Endothelial cell (in vitro differentiated cells): ENCODE measurements around the gene FHOD3. TPM values are rescaled to one million over a fixed set of nuclear protein-coding genes. Genes with fewer than 3 reads are reported as not detected.

Experiments used
- DNase-seq: peaks from one replicate; pipeline ENCODE4 v3.0.0; 2021; ENCODE audit warnings: low spot score
- H3K27ac Mint-ChIP-seq: one replicate; pipeline ENCODE4 v1.8.0; 2021; ENCODE audit warnings: mixed read lengths, inconsistent platforms; ENCODE audit not compliant: unreplicated experiment
- H3K27me3 Mint-ChIP-seq: one replicate; pipeline ENCODE4 v1.8.0; 2021; ENCODE audit warnings: mild to moderate bottlenecking, moderate library complexity, mixed read lengths, inconsistent platforms; ENCODE audit not compliant: unreplicated experiment
- H3K36me3 Mint-ChIP-seq: one replicate; pipeline ENCODE4 v1.8.0; 2021; ENCODE audit warnings: mild to moderate bottlenecking, low read depth, mixed read lengths, inconsistent platforms; ENCODE audit not compliant: unreplicated experiment
- H3K4me1 Mint-ChIP-seq: one replicate; pipeline ENCODE4 v1.8.0; 2021; ENCODE audit warnings: mild to moderate bottlenecking, mixed read lengths, inconsistent platforms; ENCODE audit not compliant: unreplicated experiment
- H3K4me3 Mint-ChIP-seq: one replicate; pipeline ENCODE4 v1.8.0; 2021; ENCODE audit warnings: mild to moderate bottlenecking, mixed read lengths, inconsistent platforms; ENCODE audit not compliant: unreplicated experiment
- H3K9me3 Mint-ChIP-seq: one replicate; pipeline ENCODE4 v1.8.0; 2021; ENCODE audit warnings: mixed read lengths, inconsistent platforms; ENCODE audit not compliant: unreplicated experiment
- total RNA-seq: library from RNA; stranded (reverse); fragmentation: NEBNext Ultra II Directional; extraction: Animal tissue kit (Norgen Biotek cat#: 25700); gene quantifications from one replicate; pipeline ENCODE4 v1.2.1, GENCODE V29; 2021; ENCODE audit not compliant: unreplicated experiment
- TF ChIP-seq, protein P1 (sequence below): fragments of 200-600 bp; sonication (generic); IDR thresholded peaks from one replicate; pipeline ENCODE4 v1.5.0; 2021; ENCODE audit warnings: antibody characterized with exemption; ENCODE audit not compliant: unreplicated experiment

FHOD3 gene
- total RNA-seq, 1 donor from 2014 or later, result 0.67 TPM

DNA sequence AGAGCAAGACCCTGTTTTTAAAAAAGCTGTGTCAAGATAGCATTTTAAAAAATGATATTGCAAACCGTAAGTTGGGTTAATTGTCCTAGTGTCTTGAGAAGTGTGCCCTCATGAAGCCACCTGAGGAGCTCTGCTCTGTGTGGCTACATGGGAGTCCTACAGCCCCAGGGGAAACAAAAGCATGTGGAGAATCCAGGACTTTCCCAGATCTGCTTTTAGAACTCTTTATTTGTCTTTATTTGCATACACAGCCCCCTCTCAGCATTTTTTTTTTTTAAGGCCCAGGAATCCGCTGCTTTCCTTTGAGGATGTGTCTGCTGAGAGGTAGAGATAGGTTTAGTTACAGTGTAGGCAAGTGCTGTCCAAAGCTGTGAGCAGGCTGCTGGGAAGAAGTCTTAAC is 219.2 kb downstream of the FHOD3 start:
- no peak for DNase-seq
- Mint-ChIP-seq H3K4me3 (no peak overlapping the region), H3K27ac (no peak overlapping the region), H3K4me1 (no peaks in the 10 kb centered on the region), H3K27me3 (peaks cover 3% of the 10 kb centered on the region), H3K36me3 (no peaks in the 10 kb centered on the region), H3K9me3 (no peaks in the 10 kb centered on the region)
- TF ChIP-seq, protein P1, sequence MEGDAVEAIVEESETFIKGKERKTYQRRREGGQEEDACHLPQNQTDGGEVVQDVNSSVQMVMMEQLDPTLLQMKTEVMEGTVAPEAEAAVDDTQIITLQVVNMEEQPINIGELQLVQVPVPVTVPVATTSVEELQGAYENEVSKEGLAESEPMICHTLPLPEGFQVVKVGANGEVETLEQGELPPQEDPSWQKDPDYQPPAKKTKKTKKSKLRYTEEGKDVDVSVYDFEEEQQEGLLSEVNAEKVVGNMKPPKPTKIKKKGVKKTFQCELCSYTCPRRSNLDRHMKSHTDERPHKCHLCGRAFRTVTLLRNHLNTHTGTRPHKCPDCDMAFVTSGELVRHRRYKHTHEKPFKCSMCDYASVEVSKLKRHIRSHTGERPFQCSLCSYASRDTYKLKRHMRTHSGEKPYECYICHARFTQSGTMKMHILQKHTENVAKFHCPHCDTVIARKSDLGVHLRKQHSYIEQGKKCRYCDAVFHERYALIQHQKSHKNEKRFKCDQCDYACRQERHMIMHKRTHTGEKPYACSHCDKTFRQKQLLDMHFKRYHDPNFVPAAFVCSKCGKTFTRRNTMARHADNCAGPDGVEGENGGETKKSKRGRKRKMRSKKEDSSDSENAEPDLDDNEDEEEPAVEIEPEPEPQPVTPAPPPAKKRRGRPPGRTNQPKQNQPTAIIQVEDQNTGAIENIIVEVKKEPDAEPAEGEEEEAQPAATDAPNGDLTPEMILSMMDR, result no peak

DNA sequence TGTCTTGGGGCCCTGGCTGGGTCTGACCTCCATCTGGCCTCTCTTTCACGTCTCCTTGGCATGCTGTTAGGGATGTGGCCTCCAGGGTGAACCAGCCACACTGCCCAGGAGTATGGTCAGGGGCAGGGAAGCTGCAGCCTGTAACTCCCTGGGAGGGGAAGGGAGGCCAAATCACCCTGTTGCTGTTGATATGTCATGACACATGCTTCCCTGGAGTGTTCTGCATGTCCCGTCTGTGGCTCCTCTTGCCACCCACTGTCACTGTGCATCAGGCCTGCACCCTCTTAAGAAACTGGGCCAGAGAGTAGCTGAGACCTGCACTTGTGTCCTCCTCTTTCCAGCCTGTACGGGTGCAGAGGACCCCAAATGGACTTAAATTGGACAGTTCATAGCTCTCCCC is 221.3 kb downstream of the FHOD3 start:
- DNase-seq, result no peak
- no peaks in the 10 kb centered on the region for H3K9me3 Mint-ChIP-seq
- no peak overlapping the region for H3K27ac Mint-ChIP-seq
- TF ChIP-seq, protein P1, result no peak
- no peaks in the 10 kb centered on the region for H3K36me3 Mint-ChIP-seq
- peaks cover 3% of the 10 kb centered on the region for H3K27me3 Mint-ChIP-seq
- no peak overlapping the region for H3K4me3 Mint-ChIP-seq
- H3K4me1 Mint-ChIP-seq, result no peaks in the 10 kb centered on the region

DNA sequence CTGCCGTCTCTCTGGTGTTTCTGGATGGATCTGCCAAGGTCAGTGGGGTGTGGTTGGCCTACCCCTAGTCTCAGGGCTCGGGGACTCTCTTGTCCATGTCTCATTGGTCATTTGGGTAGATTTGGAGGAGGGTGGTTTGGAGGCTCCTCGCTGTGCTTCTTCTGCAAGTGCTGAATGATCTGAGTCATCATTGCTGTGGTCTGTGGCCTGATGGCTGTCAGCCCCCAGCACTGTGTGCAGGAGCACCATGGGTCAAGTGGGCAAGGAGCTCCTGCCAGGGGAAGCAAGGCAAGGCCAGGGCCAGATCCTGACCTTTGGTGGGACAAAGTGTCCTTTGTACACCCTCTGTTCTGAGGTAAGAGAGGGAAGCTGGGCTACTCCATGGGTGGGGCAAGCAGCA is 221.8 kb downstream of the FHOD3 start:
- TF ChIP-seq, protein P1, result no peak
- Mint-ChIP-seq H3K36me3 (no peaks in the 10 kb centered on the region), H3K27ac (no peak overlapping the region), H3K27me3 (peaks cover 3% of the 10 kb centered on the region), H3K9me3 (no peaks in the 10 kb centered on the region), H3K4me3 (no peak overlapping the region), H3K4me1 (no peaks in the 10 kb centered on the region)
- DNase-seq, result no peak

DNA sequence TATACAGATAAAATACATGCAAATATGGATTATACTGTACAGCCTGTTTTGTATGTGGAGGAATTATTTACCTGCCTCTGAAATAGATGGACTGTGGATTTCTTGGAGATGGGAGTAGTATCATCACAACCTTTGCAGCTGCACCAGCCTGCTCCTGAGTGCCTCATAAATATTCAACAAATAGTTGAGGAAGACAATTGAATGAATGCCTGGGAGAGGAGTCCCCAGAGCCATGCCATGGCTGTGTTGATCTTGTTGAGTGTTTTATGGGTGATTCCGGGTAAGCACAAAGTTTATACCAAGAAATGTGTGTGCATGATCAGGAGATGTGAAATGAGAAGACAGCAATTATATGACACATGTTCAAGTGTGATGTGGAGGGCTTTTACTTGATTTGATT is 225.0 kb downstream of the FHOD3 start:
- H3K36me3 Mint-ChIP-seq, result no peaks in the 10 kb centered on the region
- no peak overlapping the region for H3K27ac Mint-ChIP-seq

DNA sequence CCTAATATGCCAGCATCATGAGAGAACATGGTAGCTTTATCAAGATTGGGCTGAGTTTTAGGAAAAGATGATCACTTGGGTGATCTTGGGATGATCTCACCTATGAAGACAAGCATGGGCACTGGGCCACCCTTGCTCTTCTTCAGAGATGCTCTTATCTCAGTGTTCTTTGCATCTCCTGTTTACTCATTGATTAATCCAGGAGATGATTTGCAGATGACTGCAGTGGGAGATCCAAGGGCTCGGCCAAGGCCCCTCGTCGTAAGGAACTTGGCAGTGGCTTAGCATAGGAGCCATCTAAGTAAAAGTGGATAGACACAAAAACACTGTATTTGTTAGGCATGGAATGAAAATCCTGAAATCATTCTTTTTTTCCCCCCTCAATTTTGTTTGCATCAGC is 228.4 kb downstream of the FHOD3 start:
- H3K9me3 Mint-ChIP-seq, result no peaks in the 10 kb centered on the region
- H3K36me3 Mint-ChIP-seq, result no peaks in the 10 kb centered on the region
- no peak overlapping the region for H3K27ac Mint-ChIP-seq
- TF ChIP-seq, protein P1, result no peak
- H3K4me1 Mint-ChIP-seq, result no peaks in the 10 kb centered on the region
- H3K27me3 Mint-ChIP-seq, result peaks cover 3% of the 10 kb centered on the region
- H3K4me3 Mint-ChIP-seq, result no peak overlapping the region
- DNase-seq, result no peak

More for the DNA sequence above, 225.0 kb downstream of the FHOD3 start:
- Mint-ChIP-seq H3K9me3 (no peaks in the 10 kb centered on the region), H3K27me3 (peaks cover 3% of the 10 kb centered on the region), H3K4me3 (no peak overlapping the region), H3K4me1 (no peaks in the 10 kb centered on the region)
- DNase-seq, result no peak
- TF ChIP-seq, protein P1, result no peak
